HCT116 (cell line): ENCODE results near the gene GOLGA8B.

Experiments used
- EGR1 ChIP-seq: IDR thresholded peaks from 2 replicates; pipeline ENCODE4 v1.6.1; 2012; ENCODE audit warnings: low read depth
- ELF1 ChIP-seq: IDR thresholded peaks from 2 replicates; pipeline ENCODE4 v1.6.1; 2012; ENCODE audit warnings: low read depth, borderline replicate concordance
- EZH2 ChIP-seq: fragments of 200-600 bp; sonication (generic); IDR thresholded peaks from 2 replicates; pipeline ENCODE4 v1.6.1; 2017; ENCODE audit warnings: antibody characterized with exemption, mixed run types
- FOSL1 ChIP-seq: IDR thresholded peaks from 2 replicates; pipeline ENCODE4 v1.6.1; 2012; ENCODE audit warnings: low read depth
- POLR2A ChIP-seq: IDR thresholded peaks from 2 replicates; pipeline ENCODE4 v1.7.0; 2011; ENCODE audit warnings: borderline replicate concordance; ENCODE audit not compliant: insufficient read depth, insufficient read length; ENCODE audit errors: extremely low read depth
- YY1 ChIP-seq: IDR thresholded peaks from 2 replicates; pipeline ENCODE4 v1.6.1; 2011; ENCODE audit warnings: low read length, low read depth, moderate library complexity, mild to moderate bottlenecking; ENCODE audit not compliant: insufficient replicate concordance; ENCODE audit errors: extremely low read depth
- ZNF274 ChIP-seq: fragments of 200-500 bp; sonication (Bioruptor generic); IDR thresholded peaks from 2 replicates; pipeline ENCODE4 v1.6.1; 2014; ENCODE audit warnings: mild to moderate bottlenecking, low read depth, low read length, inconsistent platforms
- TF ChIP-seq, protein P1 (sequence below), 3 experiments: fragments of 200-600 bp in 1 of 3; sonication (generic) in 1 of 3; IDR thresholded peaks in 2 of 3; conservative IDR thresholded peaks in 1 of 3; 2 replicates each; pipeline ENCODE4 v1.5.1; 2012 to 2017; ENCODE audit warnings: low read depth in 2 of 3, low read length in 2 of 3, antibody characterized with exemption in 1 of 3, borderline replicate concordance in 1 of 3, control low read depth in 1 of 3, mild to moderate bottlenecking in 1 of 3, mixed read lengths in 1 of 3, mixed run types in 1 of 3, moderate library complexity in 1 of 3; ENCODE audit not compliant: insufficient read depth in 1 of 3
- TF ChIP-seq, protein P2 (sequence below): IDR thresholded peaks from 2 replicates; pipeline ENCODE4 v1.6.1; 2012; ENCODE audit warnings: low read depth

DNA sequence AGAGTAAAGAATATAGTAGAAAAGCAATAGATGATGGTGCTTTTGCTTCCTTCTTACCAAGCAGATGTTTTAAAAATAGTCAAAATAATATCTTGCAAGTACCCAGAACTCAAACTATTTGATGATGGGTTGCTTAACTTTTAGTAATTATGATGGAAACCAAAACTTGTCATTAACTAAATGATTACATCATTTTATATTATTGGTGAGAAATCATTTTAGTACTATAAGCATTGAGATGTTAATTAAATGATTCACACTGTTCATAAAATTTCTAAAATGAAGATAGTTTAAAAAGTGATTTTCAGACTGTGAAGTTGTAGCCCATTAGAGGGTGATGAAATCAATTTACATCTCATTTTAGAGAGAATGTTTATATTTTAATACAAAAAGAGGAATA lies 24.4 kb upstream of the GOLGA8B start:
- TF ChIP-seq POLR2A (no peak), EGR1 (no peak), ZNF274 (no peak), EZH2 (no peak), YY1 (no peak), ELF1 (no peak), FOSL1 (no peak)
- TF ChIP-seq, protein P1, sequence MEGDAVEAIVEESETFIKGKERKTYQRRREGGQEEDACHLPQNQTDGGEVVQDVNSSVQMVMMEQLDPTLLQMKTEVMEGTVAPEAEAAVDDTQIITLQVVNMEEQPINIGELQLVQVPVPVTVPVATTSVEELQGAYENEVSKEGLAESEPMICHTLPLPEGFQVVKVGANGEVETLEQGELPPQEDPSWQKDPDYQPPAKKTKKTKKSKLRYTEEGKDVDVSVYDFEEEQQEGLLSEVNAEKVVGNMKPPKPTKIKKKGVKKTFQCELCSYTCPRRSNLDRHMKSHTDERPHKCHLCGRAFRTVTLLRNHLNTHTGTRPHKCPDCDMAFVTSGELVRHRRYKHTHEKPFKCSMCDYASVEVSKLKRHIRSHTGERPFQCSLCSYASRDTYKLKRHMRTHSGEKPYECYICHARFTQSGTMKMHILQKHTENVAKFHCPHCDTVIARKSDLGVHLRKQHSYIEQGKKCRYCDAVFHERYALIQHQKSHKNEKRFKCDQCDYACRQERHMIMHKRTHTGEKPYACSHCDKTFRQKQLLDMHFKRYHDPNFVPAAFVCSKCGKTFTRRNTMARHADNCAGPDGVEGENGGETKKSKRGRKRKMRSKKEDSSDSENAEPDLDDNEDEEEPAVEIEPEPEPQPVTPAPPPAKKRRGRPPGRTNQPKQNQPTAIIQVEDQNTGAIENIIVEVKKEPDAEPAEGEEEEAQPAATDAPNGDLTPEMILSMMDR (IDR thresholded peaks at IDR 0.05 in 2 of 3, conservative IDR thresholded peaks at IDR 0.05 in 1 of 3; ENCODE audit: borderline replicate concordance in 1 of 3, insufficient read depth in 1 of 3, low read depth in 2 of 3, low read length in 2 of 3): no peak
- TF ChIP-seq, protein P2, sequence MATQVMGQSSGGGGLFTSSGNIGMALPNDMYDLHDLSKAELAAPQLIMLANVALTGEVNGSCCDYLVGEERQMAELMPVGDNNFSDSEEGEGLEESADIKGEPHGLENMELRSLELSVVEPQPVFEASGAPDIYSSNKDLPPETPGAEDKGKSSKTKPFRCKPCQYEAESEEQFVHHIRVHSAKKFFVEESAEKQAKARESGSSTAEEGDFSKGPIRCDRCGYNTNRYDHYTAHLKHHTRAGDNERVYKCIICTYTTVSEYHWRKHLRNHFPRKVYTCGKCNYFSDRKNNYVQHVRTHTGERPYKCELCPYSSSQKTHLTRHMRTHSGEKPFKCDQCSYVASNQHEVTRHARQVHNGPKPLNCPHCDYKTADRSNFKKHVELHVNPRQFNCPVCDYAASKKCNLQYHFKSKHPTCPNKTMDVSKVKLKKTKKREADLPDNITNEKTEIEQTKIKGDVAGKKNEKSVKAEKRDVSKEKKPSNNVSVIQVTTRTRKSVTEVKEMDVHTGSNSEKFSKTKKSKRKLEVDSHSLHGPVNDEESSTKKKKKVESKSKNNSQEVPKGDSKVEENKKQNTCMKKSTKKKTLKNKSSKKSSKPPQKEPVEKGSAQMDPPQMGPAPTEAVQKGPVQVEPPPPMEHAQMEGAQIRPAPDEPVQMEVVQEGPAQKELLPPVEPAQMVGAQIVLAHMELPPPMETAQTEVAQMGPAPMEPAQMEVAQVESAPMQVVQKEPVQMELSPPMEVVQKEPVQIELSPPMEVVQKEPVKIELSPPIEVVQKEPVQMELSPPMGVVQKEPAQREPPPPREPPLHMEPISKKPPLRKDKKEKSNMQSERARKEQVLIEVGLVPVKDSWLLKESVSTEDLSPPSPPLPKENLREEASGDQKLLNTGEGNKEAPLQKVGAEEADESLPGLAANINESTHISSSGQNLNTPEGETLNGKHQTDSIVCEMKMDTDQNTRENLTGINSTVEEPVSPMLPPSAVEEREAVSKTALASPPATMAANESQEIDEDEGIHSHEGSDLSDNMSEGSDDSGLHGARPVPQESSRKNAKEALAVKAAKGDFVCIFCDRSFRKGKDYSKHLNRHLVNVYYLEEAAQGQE: no peak
